BLaER1 treated with 17β-estradiol and CSF1 and Interleukin-3, amounts not matched to agents 10 nM and 100 nM (cell line): ENCODE results near the gene KIF1B.
"Not testable (repeated sequence)": the region's sequence is repeated elsewhere in the genome, so short reads cannot be mapped to it uniquely, and the experiment has no call there.

Source experiments
- H3K27ac ChIP-seq, 11 experiments: shearing (Covaris generic); formaldehyde crosslinking; 2 replicates each; pipeline ENCODE4 v1.8.1; 2022
- H3K27me3 ChIP-seq, 11 experiments: shearing (Covaris generic); formaldehyde crosslinking; 2 replicates each; pipeline ENCODE4 v1.8.1; 2022
- H3K36me3 ChIP-seq, 11 experiments: shearing (Covaris generic); formaldehyde crosslinking; 2 replicates each; pipeline ENCODE4 v1.8.1; 2022
- H3K4me1 ChIP-seq, 10 experiments: shearing (Covaris generic); formaldehyde crosslinking; 2 replicates each; pipeline ENCODE4 v1.8.1; 2022
- H3K4me2 ChIP-seq, 11 experiments: shearing (Covaris generic); formaldehyde crosslinking; 2 replicates each; pipeline ENCODE4 v1.8.1; 2022
- H3K4me3 ChIP-seq, 10 experiments: shearing (Covaris generic); formaldehyde crosslinking; 2 replicates each; pipeline ENCODE4 v1.8.1; 2022
- H3K9ac ChIP-seq, 11 experiments: shearing (Covaris generic); formaldehyde crosslinking; 2 replicates each; pipeline ENCODE4 v1.8.1; 2022
- H3K9me3 ChIP-seq, 11 experiments: shearing (Covaris generic); formaldehyde crosslinking; replicated peaks in 1 of 11; 2 replicates each; pipeline ENCODE4 v1.8.1; 2022
- H4K20me1 ChIP-seq, 11 experiments: shearing (Covaris generic); formaldehyde crosslinking; 2 replicates each; pipeline ENCODE4 v1.8.1; 2022
- Cebpa-rat ChIP-seq, 11 experiments: shearing (Covaris generic); IDR thresholded peaks; 2 replicates each; pipeline ENCODE4 v1.8.1; 2022

KIF1B gene

GRCh38 chr1:10253149-10253548, 42.8 kb downstream of the KIF1B start:
- Histone ChIP-seq H3K9ac (peak overlapping the region in 6 of 11 experiments; percentile 34 to 85 (median 72); a peak in 8 of 22 replicates), H3K4me1 (peaks cover 42 to 55% (median 49%) of the 10 kb centered on the region in 10 experiments)

GRCh38 chr1:10253755-10254154, 43.4 kb downstream of the KIF1B start:
- Histone ChIP-seq H3K36me3 (peaks cover 9 to 28% (median 21%) of the 10 kb centered on the region in 11 experiments; a peak in 19 of 22 replicates), H3K4me1 (peaks cover 42 to 55% (median 49%) of the 10 kb centered on the region in 10 experiments), H3K9me3 (peaks cover 0 to 7% (median 0%) of the 10 kb centered on the region in 11 experiments; a peak in 1 of 22 replicates), H3K4me3 (no peak overlapping the region), H3K4me2 (peak overlapping the region; percentile 22 to 87 (median 55)), H3K27ac (peak overlapping the region; percentile 7 to 96 (median 55); a peak in 18 of 22 replicates), H4K20me1 (peaks cover 0 to 41% (median 3%) of the 10 kb centered on the region in 11 experiments; a peak in 10 of 22 replicates), H3K9ac (peak overlapping the region in 10 of 11 experiments; percentile 1 to 85 (median 36); a peak in 13 of 22 replicates), H3K27me3 (no peaks in the 10 kb centered on the region)
- 0 out of 22 replicates have a peak, but pooled peaks of 1 of the 11 experiments have one; percentile 18 for TF ChIP-seq Cebpa-rat (IDR thresholded peaks at IDR 0.05)

More at GRCh38 chr1:10253149-10253548, 42.8 kb downstream of the KIF1B start:
- TF ChIP-seq Cebpa-rat (IDR thresholded peaks at IDR 0.05) = no peak
- Histone ChIP-seq H3K36me3 (peaks cover 10 to 23% (median 16%) of the 10 kb centered on the region in 11 experiments; a peak in 19 of 22 replicates), H3K4me2 (peak overlapping the region; percentile 22 to 87 (median 55)), H3K4me3 (no peak overlapping the region), H4K20me1 (peaks cover 0 to 46% (median 3%) of the 10 kb centered on the region in 11 experiments; a peak in 10 of 22 replicates), H3K27me3 (no peaks in the 10 kb centered on the region), H3K27ac (peak overlapping the region; percentile 7 to 96 (median 55); a peak in 15 of 22 replicates), H3K9me3 (peaks cover 0 to 9% (median 0%) of the 10 kb centered on the region in 11 experiments; a peak in 2 of 22 replicates)

- Histone ChIP-seq H3K9ac (no peak overlapping the region), H3K27me3 (no peaks in the 10 kb centered on the region), H3K27ac (peak overlapping the region in 4 of 11 experiments; percentile 15 to 48 (median 26); a peak in 6 of 22 replicates), H3K4me1 (peaks cover 18 to 26% (median 24%) of the 10 kb centered on the region in 10 experiments), H3K4me2 (peak overlapping the region in 6 of 11 experiments; percentile 10 to 28 (median 24); a peak in 8 of 22 replicates), H4K20me1 (peaks cover 0 to 9% (median 0%) of the 10 kb centered on the region in 11 experiments; a peak in 8 of 22 replicates), H3K9me3 (no peaks in the 10 kb centered on the region), H3K4me3 (no peak overlapping the region), H3K36me3 (peaks cover 37 to 69% (median 55%) of the 10 kb centered on the region in 11 experiments)
- no peak for TF ChIP-seq Cebpa-rat (IDR thresholded peaks at IDR 0.05)
Measured at GRCh38 chr1:10257851-10258250, 47.5 kb downstream of the KIF1B start.

GRCh38 chr1:10259547-10259946, 49.2 kb downstream of the KIF1B start:
- not testable (repeated sequence) for H3K4me3 ChIP-seq, H3K27ac ChIP-seq, H3K4me2 ChIP-seq, H3K27me3 ChIP-seq, H3K9me3 ChIP-seq, H3K9ac ChIP-seq, H4K20me1 ChIP-seq
- H3K4me1 ChIP-seq = peaks cover 7 to 12% (median 9%) of the 10 kb centered on the region in 10 experiments; a peak in 19 of 20 replicates
- peaks cover 47 to 86% (median 71%) of the 10 kb centered on the region in 11 experiments for H3K36me3 ChIP-seq

GRCh38 chr1:10263450-10264082, 53.2 kb downstream of the KIF1B start:
- Histone ChIP-seq H3K9me3 (no peaks in the 10 kb centered on the region), H3K4me2 (no peak overlapping the region), H3K27ac (no peak overlapping the region), H3K4me1 (peaks cover 0 to 5% (median 0%) of the 10 kb centered on the region in 10 experiments; a peak in 1 of 20 replicates), H3K9ac (no peak overlapping the region), H3K36me3 (peaks cover 60 to 99% (median 80%) of the 10 kb centered on the region in 11 experiments), H3K27me3 (no peaks in the 10 kb centered on the region), H4K20me1 (no peaks in the 10 kb centered on the region), H3K4me3 (no peak overlapping the region)
- no peak for TF ChIP-seq Cebpa-rat (IDR thresholded peaks at IDR 0.05)

- H3K4me3 ChIP-seq = no peak overlapping the region
- H4K20me1 ChIP-seq = no peaks in the 10 kb centered on the region
- H3K27ac ChIP-seq = no peak overlapping the region
- TF ChIP-seq Cebpa-rat (IDR thresholded peaks at IDR 0.05) = no peak
- peaks cover 0 to 5% (median 0%) of the 10 kb centered on the region in 10 experiments; a peak in 1 of 20 replicates for H3K4me1 ChIP-seq
- no peaks in the 10 kb centered on the region for H3K9me3 ChIP-seq
- no peak overlapping the region for H3K4me2 ChIP-seq
- no peak overlapping the region for H3K9ac ChIP-seq
- H3K27me3 ChIP-seq = no peaks in the 10 kb centered on the region
- peaks cover 50 to 99% (median 74%) of the 10 kb centered on the region in 11 experiments for H3K36me3 ChIP-seq
Measured at GRCh38 chr1:10265027-10265426, 54.7 kb downstream of the KIF1B start.

GRCh38 chr1:10265900-10266299, 55.5 kb downstream of the KIF1B start:
- no peak overlapping the region for H3K4me3 ChIP-seq
- H3K9ac ChIP-seq = no peak overlapping the region
- H4K20me1 ChIP-seq = no peaks in the 10 kb centered on the region
- TF ChIP-seq Cebpa-rat (IDR thresholded peaks at IDR 0.05) = no peak
- H3K4me2 ChIP-seq = no peak overlapping the region
- H3K27me3 ChIP-seq = no peaks in the 10 kb centered on the region
- H3K9me3 ChIP-seq = no peaks in the 10 kb centered on the region
- H3K4me1 ChIP-seq = peaks cover 0 to 5% (median 0%) of the 10 kb centered on the region in 10 experiments; a peak in 1 of 20 replicates
- peaks cover 46 to 98% (median 67%) of the 10 kb centered on the region in 11 experiments for H3K36me3 ChIP-seq
- no peak overlapping the region for H3K27ac ChIP-seq

- no peak overlapping the region for H3K4me2 ChIP-seq
- no peak overlapping the region for H3K4me3 ChIP-seq
- H3K27me3 ChIP-seq = no peaks in the 10 kb centered on the region
- peaks cover 42 to 98% (median 62%) of the 10 kb centered on the region in 11 experiments for H3K36me3 ChIP-seq
- peaks cover 0 to 5% (median 0%) of the 10 kb centered on the region in 10 experiments; a peak in 1 of 20 replicates for H3K4me1 ChIP-seq
- no peak overlapping the region for H3K27ac ChIP-seq
- TF ChIP-seq Cebpa-rat (IDR thresholded peaks at IDR 0.05) = no peak
- no peaks in the 10 kb centered on the region for H4K20me1 ChIP-seq
- H3K9ac ChIP-seq = no peak overlapping the region
- H3K9me3 ChIP-seq = no peaks in the 10 kb centered on the region
Measured at GRCh38 chr1:10267319-10267718, 56.9 kb downstream of the KIF1B start.

GRCh38 chr1:10267921-10268320, 57.6 kb downstream of the KIF1B start:
- H3K9ac ChIP-seq = no peak overlapping the region
- no peak overlapping the region for H3K4me2 ChIP-seq
- H3K9me3 ChIP-seq = no peaks in the 10 kb centered on the region
- H3K27ac ChIP-seq = no peak overlapping the region
- no peak for TF ChIP-seq Cebpa-rat (IDR thresholded peaks at IDR 0.05)
- H3K4me1 ChIP-seq = peaks cover 0 to 5% (median 0%) of the 10 kb centered on the region in 10 experiments; a peak in 1 of 20 replicates
- no peak overlapping the region for H3K4me3 ChIP-seq
- H3K27me3 ChIP-seq = no peaks in the 10 kb centered on the region
- H4K20me1 ChIP-seq = no peaks in the 10 kb centered on the region
- H3K36me3 ChIP-seq = peaks cover 40 to 98% (median 56%) of the 10 kb centered on the region in 11 experiments
